Measurements from ENCODE around the gene IRAK2.
"Not testable (repeated sequence)": the region's sequence is repeated elsewhere in the genome, so short reads cannot be mapped to it uniquely, and the experiment has no call there.

The IRAK2 gene, protein sequence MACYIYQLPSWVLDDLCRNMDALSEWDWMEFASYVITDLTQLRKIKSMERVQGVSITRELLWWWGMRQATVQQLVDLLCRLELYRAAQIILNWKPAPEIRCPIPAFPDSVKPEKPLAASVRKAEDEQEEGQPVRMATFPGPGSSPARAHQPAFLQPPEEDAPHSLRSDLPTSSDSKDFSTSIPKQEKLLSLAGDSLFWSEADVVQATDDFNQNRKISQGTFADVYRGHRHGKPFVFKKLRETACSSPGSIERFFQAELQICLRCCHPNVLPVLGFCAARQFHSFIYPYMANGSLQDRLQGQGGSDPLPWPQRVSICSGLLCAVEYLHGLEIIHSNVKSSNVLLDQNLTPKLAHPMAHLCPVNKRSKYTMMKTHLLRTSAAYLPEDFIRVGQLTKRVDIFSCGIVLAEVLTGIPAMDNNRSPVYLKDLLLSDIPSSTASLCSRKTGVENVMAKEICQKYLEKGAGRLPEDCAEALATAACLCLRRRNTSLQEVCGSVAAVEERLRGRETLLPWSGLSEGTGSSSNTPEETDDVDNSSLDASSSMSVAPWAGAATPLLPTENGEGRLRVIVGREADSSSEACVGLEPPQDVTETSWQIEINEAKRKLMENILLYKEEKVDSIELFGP

GRCh38 chr3:10164546-10165393 lies at the start of gene IRAK2:
TSS of gene IRAK2 (plus strand) at chr3:10164919. CDS start at chr3:10164955, 36 bp downstream.
- peak; percentile 59 for DNase-seq (ENCODE audit: low spot score)

- DNase-seq (ENCODE audit: low spot score), result peak; percentile 97
Measured at GRCh38 chr3:10115326-10116137, 49.2 kb upstream of the IRAK2 start, which contains the start of gene BRK1. TSS of gene BRK1 (plus strand) at chr3:10115675. CDS start at chr3:10115702, 27 bp downstream.

DNA sequence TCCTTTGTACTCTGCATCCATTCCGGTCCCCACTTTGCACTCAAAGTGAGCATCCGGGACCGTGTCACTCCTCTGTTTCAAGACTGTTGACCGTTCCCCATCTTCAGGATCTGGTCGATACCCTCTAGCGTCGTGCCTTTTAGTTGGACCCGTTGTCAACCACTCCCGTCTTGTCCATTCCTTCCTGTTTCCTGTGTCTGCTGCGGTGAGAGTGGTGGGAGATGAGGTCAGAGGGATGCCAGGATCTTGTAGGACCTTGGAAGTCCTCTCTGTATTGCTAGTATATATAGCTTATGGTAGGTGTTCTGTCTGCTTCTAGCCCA lies 48.6 kb upstream of the IRAK2 start:
- DNase-seq (ENCODE audit: low spot score), result no peak

- DNase-seq (ENCODE audit: low spot score), result no peak
Measured at GRCh38 chr3:10116928-10117327, 47.8 kb upstream of the IRAK2 start.

- DNase-seq (ENCODE audit: low spot score), result no peak
Measured at GRCh38 chr3:10119376-10119775, 45.3 kb upstream of the IRAK2 start.

- no peak for DNase-seq (ENCODE audit: low spot score)
Measured at GRCh38 chr3:10121064-10121463, 43.7 kb upstream of the IRAK2 start.

- no peak for DNase-seq (ENCODE audit: low spot score)
Measured at GRCh38 chr3:10122724-10123123, 42.0 kb upstream of the IRAK2 start.

DNA sequence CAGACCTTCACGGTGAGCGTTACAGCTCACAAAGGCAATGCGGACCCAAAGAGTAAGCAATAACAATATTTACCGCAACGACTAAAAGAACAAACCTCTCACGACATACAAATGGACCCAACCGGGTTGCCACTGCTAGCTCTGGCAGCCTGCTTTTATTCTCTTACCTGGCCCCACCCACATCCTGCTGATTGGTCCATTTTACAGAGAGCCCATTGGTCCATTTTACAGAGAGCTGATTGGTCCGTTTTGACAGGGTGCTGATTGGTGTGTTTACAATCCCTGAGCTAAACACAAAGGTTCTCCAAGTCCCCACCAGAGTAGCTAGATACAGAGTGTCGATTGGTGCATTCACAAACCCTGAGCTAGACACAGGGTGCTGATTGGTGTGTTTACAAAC lies 28.8 kb upstream of the IRAK2 start:
- DNase-seq (ENCODE audit: low spot score), result not testable (repeated sequence)

GRCh38 chr3:10136426-10137005 lies 28.2 kb upstream of the IRAK2 start:
- no peak for DNase-seq (ENCODE audit: low spot score)

DNA sequence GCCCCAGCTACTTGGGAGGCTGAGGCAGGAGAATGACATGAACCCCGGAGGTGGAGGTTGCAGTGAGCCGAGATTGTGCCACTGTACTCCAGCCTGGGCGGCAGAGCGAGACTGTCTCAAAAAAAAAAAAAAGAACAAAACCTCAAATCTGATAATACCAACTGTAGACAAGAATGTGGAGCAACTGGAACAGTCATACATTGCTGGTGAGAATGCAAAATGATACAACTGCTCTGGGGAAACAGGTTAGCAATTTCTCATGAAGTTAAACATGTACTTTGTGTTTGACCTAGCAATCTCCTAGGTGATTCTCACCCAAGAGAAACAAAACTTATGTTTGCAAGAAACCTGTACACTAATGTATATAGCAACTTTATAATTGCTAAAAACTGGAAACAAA lies 27.5 kb upstream of the IRAK2 start:
- no peak for DNase-seq (ENCODE audit: low spot score)

- no peak for DNase-seq (ENCODE audit: low spot score)
Measured at GRCh38 chr3:10140996-10141546, 23.6 kb upstream of the IRAK2 start.

DNA sequence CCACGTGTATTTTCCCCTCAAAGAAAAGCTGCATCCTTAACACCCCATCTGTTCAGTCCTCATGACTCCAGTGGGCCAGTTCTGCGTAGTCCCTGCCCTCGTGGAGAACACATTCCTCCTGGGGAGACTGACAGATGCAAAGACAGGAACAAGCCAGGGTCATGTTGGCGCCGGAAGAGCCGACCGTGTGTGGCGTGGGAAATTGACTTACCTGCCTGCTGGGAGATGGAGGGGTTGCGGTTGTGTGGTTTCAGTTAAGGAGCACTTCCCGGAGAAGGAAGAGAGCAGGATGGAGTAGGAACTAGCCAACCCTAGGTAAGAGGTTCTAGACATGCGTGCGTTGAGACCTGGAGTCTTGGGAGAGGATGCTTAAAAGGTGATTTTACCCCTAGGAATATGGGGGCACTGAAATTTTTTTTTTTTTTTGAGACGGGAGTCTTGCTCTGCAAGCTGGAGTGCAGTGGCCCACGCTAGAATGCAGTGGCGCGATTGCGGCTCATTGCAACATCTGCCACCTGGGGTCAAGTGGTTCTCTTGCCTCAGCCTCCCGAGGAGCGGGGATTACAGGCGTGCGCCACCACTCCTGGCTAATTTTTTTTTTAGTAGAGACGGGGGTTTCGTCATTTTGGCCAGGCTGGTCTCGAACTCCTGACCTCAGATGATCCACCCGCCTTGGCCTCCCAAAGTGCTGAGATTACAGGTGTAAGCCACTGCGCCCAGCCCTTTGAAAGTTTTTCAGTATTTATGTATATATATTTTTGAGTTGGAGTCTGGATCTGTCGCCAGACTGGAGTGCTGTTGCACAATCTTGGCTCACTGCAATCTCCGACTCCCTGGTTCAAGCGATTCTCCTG lies 21.8 kb upstream of the IRAK2 start:
- DNase-seq (ENCODE audit: low spot score), result no peak

DNA sequence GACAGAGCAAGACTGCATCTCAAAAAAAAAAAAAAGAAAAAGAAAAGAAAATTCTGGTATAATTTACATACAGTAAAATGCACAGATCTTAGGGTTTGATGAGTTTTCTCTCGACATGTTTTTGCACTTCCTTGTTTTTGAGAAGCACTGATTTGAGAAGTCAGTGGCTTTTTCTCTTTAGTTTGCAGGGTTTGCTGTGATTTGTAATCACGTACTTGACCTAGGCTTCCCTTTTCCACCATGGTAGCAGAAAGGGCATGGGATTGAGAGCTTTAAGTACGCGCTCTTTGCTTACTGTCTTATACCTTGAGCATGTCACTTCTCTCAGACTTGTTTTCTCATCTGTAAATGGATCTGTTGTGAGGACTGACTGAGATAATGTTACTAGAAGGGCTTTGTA lies 19.0 kb upstream of the IRAK2 start:
- no peak for DNase-seq (ENCODE audit: low spot score)

GRCh38 chr3:10149226-10149625 lies 15.5 kb upstream of the IRAK2 start:
- DNase-seq (ENCODE audit: low spot score), result no peak

DNA sequence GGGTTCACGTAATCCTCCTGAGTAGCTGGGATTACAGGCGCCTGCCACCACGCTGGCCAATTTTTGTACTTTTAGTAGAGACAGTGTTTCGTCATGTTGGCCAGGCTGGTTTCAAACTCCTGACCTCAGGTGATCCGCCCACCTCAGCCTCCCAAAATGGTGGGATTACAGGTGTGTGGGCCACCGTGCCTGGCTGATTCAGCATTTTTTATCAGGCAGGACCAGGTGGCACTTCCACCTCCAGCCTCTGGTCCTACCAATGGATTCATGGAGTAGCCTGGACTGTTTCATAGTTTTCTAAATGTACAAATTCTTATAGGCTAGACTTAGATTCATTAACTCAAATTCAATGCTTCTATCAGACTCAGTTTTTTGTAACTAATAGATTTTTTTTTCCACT lies 13.7 kb upstream of the IRAK2 start:
- DNase-seq (ENCODE audit: low spot score), result no peak

DNA sequence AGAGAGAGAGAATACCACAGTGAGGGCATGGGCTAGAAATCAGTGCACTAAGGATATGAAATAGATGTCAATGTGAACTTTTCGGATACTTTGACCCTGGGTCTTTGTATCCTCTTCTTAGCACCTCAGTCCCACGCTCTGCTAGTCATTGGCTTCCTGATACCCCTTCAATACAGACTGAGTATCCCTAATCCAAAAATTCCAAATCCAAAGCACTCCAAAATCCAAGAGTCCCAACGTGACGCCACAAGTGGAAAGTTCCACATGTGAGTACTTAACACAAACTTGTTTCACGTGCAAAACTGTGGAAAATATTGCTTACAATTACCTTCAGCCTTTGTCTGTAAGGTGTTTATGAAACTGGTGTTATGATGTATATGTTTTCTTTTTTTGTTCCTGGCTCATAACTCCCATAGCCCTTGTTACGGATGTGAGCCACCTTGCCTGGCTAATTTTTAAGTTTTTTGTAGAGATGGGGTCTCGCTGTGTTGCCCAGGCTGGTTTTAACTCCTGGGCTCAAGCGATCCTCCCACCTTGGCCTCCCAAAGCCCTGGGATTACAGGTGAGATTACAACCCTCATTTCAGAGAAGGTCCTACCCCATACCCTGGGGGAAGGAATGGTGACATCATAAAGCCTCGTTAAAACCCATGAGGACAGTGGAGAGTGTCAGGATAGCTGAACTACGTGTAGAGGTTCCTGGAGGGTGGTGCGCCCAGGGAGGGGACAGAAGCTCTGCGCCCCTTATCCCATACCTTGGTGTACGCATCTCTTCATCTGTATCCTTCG lies 10.2 kb upstream of the IRAK2 start:
- no peak for DNase-seq (ENCODE audit: low spot score)

DNA sequence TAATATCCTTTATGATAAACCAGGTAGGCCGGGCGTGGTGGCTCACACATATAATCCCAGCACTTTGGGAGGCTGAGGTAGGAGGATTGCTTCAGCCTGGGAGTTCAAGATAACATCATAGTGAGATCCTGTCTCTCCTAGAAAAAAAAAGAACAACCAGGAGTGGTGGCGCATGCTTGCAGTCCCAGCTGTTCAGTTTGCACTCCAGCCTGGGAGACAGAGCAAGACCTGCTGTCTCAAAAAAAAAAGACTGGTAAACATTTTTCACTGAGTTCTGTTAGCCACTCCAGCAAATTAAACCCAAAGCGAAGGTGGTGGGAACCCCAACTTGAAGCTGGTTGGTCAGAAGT lies 9.6 kb upstream of the IRAK2 start:
- DNase-seq (ENCODE audit: low spot score), result no peak

DNA sequence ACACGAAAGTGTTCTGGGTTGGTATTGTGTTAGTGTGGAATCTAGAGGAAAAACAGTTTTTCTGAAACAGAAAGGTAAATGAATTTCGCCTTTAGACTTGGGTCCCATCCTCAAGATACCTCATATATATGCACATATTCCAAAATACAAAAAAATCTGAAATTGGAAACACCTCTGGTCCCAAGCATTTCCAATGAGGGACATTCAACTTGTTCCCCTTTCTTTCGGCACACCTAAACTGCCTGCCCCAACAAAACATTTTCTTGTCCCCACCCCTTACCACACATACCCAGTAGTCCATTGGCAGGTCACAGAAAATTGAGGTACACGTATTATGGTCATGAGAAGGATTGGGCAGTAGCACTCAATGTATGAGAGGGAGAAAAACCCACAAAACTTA lies 9.1 kb upstream of the IRAK2 start:
- DNase-seq (ENCODE audit: low spot score), result no peak

- no peak for DNase-seq (ENCODE audit: low spot score)
Measured at GRCh38 chr3:10157031-10157430, 7.7 kb upstream of the IRAK2 start.

- not testable (repeated sequence) for DNase-seq (ENCODE audit: low spot score)
Measured at GRCh38 chr3:10158555-10158954, 6.2 kb upstream of the IRAK2 start.
